ENCODE results near the gene ASPG. TPM values are rescaled to one million over a fixed set of nuclear protein-coding genes. Genes with fewer than 3 reads are reported as not detected.
A peak's percentile ranks its signal among the peaks of the same experiment; 100 is the strongest.

Gene ASPG
- total RNA-seq, 1 experiment from 2014 or later, result 0.22 TPM

DNA sequence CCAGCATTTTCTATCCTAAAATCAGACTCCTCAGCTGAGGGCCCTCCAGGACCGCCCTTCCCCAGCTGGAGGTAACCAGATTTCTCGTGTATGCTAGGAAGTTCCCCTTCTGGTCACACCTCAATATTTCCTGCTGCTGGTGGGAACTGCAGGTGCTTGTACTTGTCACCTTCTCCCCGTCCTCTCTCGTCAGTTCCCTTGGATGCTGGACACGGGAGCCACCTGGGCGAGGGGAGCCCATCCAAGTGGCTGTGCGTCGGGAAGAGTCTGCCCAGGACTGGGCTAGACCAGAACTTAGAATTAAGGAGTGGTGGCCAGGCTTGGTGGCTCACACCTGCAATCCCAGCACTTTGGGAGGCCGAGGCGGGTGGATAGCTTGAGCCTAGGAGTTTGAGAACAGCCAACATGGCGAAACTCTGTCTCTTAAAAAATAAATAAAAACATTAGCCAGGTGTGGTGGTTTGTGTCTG is 29.7 kb downstream of the ASPG start:
- Histone ChIP-seq H3K27ac (ENCODE audit: low read length) (no peak overlapping the region), H3K27me3 (ENCODE audit: low read length) (peaks cover 6% of the 10 kb centered on the region; the same call in 1 of the 2 replicates), H3K36me3 (ENCODE audit: low read depth, low read length) (no peaks in the 10 kb centered on the region), H3K4me2 (ENCODE audit: low read length) (no peak overlapping the region), H3K9ac (ENCODE audit: low read length) (no peak overlapping the region), H3K9me2 (replicated peaks; ENCODE audit: low read length) (no peaks in the 10 kb centered on the region), H3K79me2 (ENCODE audit: low read length) (no peaks in the 10 kb centered on the region), H4K20me1 (ENCODE audit: low read length) (no peaks in the 10 kb centered on the region), H2AFZ (ENCODE audit: low read length) (no peak overlapping the region), H3K9me3 (ENCODE audit: low read length) (no peaks in the 10 kb centered on the region), H3K4me3 (ENCODE audit: low read length) (no peak overlapping the region), H3K4me1 (ENCODE audit: insufficient read depth, low read length) (peaks cover 25% of the 10 kb centered on the region), H3F3A (ENCODE audit: low read length, unreplicated experiment) (no peaks in the 10 kb centered on the region)
- CTCF ChIA-PET, result no interaction called here
- intact Hi-C loops (cut with micrococcal nuclease), result no loop called here
- TF ChIP-seq, protein P1, sequence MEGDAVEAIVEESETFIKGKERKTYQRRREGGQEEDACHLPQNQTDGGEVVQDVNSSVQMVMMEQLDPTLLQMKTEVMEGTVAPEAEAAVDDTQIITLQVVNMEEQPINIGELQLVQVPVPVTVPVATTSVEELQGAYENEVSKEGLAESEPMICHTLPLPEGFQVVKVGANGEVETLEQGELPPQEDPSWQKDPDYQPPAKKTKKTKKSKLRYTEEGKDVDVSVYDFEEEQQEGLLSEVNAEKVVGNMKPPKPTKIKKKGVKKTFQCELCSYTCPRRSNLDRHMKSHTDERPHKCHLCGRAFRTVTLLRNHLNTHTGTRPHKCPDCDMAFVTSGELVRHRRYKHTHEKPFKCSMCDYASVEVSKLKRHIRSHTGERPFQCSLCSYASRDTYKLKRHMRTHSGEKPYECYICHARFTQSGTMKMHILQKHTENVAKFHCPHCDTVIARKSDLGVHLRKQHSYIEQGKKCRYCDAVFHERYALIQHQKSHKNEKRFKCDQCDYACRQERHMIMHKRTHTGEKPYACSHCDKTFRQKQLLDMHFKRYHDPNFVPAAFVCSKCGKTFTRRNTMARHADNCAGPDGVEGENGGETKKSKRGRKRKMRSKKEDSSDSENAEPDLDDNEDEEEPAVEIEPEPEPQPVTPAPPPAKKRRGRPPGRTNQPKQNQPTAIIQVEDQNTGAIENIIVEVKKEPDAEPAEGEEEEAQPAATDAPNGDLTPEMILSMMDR (conservative IDR thresholded peaks at IDR 0.05; ENCODE audit: low read depth, low read length), result no peak
- TF ChIP-seq EZH2phosphoT487 (IDR thresholded peaks at IDR 0.05; ENCODE audit: borderline replicate concordance, low read length) (no peak), EZH2 (IDR thresholded peaks at IDR 0.05; ENCODE audit: low read length, unreplicated experiment) (no peak)
- ATAC-seq, result no peak
- no peak for DNase-seq
- POLR2A ChIA-PET (ENCODE audit: unreplicated experiment), result no interaction called here
- no TSS peak for BruUV-seq (replicated peaks)

DNA sequence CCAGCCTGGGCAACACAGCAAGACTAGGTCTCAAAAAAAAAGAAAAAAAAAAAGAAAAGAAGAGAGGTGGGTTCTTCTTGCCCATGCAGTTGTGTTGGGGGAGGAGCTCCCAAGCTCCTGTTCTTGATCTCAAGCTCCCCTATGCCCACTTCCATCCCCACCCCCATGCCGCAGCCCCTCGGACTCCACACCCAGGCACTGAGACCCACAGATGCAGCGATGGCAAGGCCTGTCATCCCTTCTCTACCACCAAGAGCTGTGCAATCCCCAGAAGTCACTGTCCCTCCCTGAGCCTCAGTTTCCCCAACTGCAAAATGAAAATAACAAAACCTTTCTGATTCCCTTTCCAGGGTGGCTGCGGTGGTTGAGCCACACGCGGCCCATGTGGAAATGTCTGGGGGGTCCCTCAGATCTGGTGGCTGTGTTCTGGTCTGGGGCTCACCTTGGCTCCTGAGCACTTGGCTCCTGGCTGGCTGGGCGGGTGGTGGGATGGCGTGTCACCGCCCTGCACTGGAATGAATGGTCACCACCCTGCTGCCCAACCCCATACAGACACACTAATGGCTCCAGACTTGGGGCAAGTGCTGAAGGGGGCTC is 30.3 kb downstream of the ASPG start:
- peaks cover 28% of the 10 kb centered on the region for H3K4me1 ChIP-seq (ENCODE audit: insufficient read depth, low read length)
- H3K79me2 ChIP-seq (ENCODE audit: low read length), result no peaks in the 10 kb centered on the region
- H3K27ac ChIP-seq (ENCODE audit: low read length), result no peak overlapping the region
- intact Hi-C loops (cut with micrococcal nuclease), result no loop called here
- H3K4me3 ChIP-seq (ENCODE audit: low read length), result peak overlapping the region; percentile 78
- ChIA-PET POLR2A (ENCODE audit: unreplicated experiment) (no interaction called here), CTCF (no interaction called here)
- H3K36me3 ChIP-seq (ENCODE audit: low read depth, low read length), result no peaks in the 10 kb centered on the region
- peak overlapping the region; percentile 74; the same call in 1 of the 2 replicates for H3K9ac ChIP-seq (ENCODE audit: low read length)
- H3K9me3 ChIP-seq (ENCODE audit: low read length), result no peaks in the 10 kb centered on the region
- no peaks in the 10 kb centered on the region for H3F3A ChIP-seq (ENCODE audit: low read length, unreplicated experiment)
- no peaks in the 10 kb centered on the region for H4K20me1 ChIP-seq (ENCODE audit: low read length)
- peaks cover 6% of the 10 kb centered on the region; the same call in 1 of the 2 replicates for H3K27me3 ChIP-seq (ENCODE audit: low read length)
- ATAC-seq (no peak), DNase-seq (no peak)
- no peaks in the 10 kb centered on the region for H3K9me2 ChIP-seq (replicated peaks; ENCODE audit: low read length)
- TF ChIP-seq, protein P1 (conservative IDR thresholded peaks at IDR 0.05; ENCODE audit: low read depth, low read length), result no peak
- TF ChIP-seq EZH2phosphoT487 (IDR thresholded peaks at IDR 0.05; ENCODE audit: borderline replicate concordance, low read length) (no peak), EZH2 (IDR thresholded peaks at IDR 0.05; ENCODE audit: low read length, unreplicated experiment) (no peak)
- peak overlapping the region; percentile 97 for H3K4me2 ChIP-seq (ENCODE audit: low read length)
- H2AFZ ChIP-seq (ENCODE audit: low read length), result no peak overlapping the region
- TSS peak; percentile 49 for BruUV-seq (replicated peaks)

DNA sequence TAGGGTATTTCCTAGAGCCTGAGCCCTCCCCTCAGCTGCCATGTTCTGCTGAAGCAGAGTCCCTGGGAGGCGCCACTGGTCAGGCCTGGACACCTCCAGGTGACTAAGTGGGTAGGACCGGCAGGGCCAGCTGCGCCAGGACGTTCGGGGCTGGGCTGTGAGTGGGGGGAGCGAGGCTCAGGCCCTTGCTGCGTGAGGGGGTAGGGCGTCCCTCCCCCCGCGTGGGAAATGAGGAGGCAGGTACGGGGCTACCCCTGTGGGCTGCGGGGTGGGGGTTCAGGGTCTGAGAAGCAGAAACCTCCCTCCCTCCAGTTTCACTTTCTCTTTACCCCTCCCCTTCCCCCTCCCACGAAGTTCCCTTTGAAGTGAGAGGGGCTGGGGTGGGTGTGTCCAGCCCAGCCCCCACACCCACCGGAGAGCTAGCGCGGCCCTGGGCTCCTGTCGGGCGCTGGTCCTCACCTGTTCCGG is 30.8 kb downstream of the ASPG start:
- TF ChIP-seq, protein P1 (conservative IDR thresholded peaks at IDR 0.05; ENCODE audit: low read depth, low read length), result no peak
- TF ChIP-seq EZH2 (IDR thresholded peaks at IDR 0.05; ENCODE audit: low read length, unreplicated experiment) (no peak), EZH2phosphoT487 (IDR thresholded peaks at IDR 0.05; ENCODE audit: borderline replicate concordance, low read length) (no peak)
- H3K27me3 ChIP-seq (ENCODE audit: low read length), result peaks cover 6% of the 10 kb centered on the region; the same call in 1 of the 2 replicates
- H3K4me2 ChIP-seq (ENCODE audit: low read length), result peak overlapping the region; percentile 97

More for the DNA sequence above, 30.8 kb downstream of the ASPG start:
- H3K79me2 ChIP-seq (ENCODE audit: low read length), result no peaks in the 10 kb centered on the region
- peak overlapping the region; percentile 73; the same call in 1 of the 2 replicates for H2AFZ ChIP-seq (ENCODE audit: low read length)
- ATAC-seq, result peak; percentile 48
- peak overlapping the region; percentile 78 for H3K4me3 ChIP-seq (ENCODE audit: low read length)
- no peaks in the 10 kb centered on the region for H3K9me3 ChIP-seq (ENCODE audit: low read length)
- DNase-seq, result peak; percentile 48
- intact Hi-C loops (cut with micrococcal nuclease), result no loop called here
- peak overlapping the region; percentile 39 for H3K27ac ChIP-seq (ENCODE audit: low read length)
- BruUV-seq (replicated peaks), result no TSS peak
- no peaks in the 10 kb centered on the region for H3F3A ChIP-seq (ENCODE audit: low read length, unreplicated experiment)
- ChIA-PET POLR2A (ENCODE audit: unreplicated experiment) (no interaction called here), CTCF (no interaction called here)
- no peaks in the 10 kb centered on the region for H3K9me2 ChIP-seq (replicated peaks; ENCODE audit: low read length)
- no peaks in the 10 kb centered on the region for H3K36me3 ChIP-seq (ENCODE audit: low read depth, low read length)
- peak overlapping the region; percentile 74 for H3K9ac ChIP-seq (ENCODE audit: low read length)
- H3K4me1 ChIP-seq (ENCODE audit: insufficient read depth, low read length), result peaks cover 28% of the 10 kb centered on the region
- no peaks in the 10 kb centered on the region for H4K20me1 ChIP-seq (ENCODE audit: low read length)

Data from PC-3 (cell line).